HUES64 (cell line): ENCODE data around the gene ABHD12B.

Source experiments
- H3K27ac ChIP-seq: 2 replicates; pipeline ENCODE4 v1.7.0; 2013; ENCODE audit warnings: low read depth, low read length, inconsistent platforms
- H3K27me3 ChIP-seq: 2 replicates; pipeline ENCODE4 v1.6.1; 2013; ENCODE audit warnings: mild to moderate bottlenecking, low read length; ENCODE audit not compliant: insufficient read depth
- H3K36me3 ChIP-seq: 2 replicates; pipeline ENCODE4 v1.6.1; 2013; ENCODE audit warnings: mild to moderate bottlenecking, low read length; ENCODE audit not compliant: insufficient read depth
- H3K4me1 ChIP-seq: 2 replicates; pipeline ENCODE4 v1.6.1; 2013; ENCODE audit warnings: mild to moderate bottlenecking, low read length, moderate library complexity; ENCODE audit not compliant: insufficient read depth
- H3K4me3 ChIP-seq: 2 replicates; pipeline ENCODE4 v1.5.1; 2013; ENCODE audit warnings: mild to moderate bottlenecking, low read length, moderate library complexity
- H3K9ac ChIP-seq: 2 replicates; pipeline ENCODE4 v1.6.1; 2013; ENCODE audit warnings: mild to moderate bottlenecking, low read depth, low read length
- H3K9me3 ChIP-seq: 2 replicates; pipeline ENCODE4 v1.6.1; 2013; ENCODE audit warnings: low read depth, low read length; ENCODE audit not compliant: insufficient read depth
- WGBS: fragments of 150-250, 120-280 bp; methylation state at CpG from one replicate; pipeline ENCODE4 v1.1.7; 2013; ENCODE audit warnings: missing lambda C conversion rate; 5-methylcytosine and 5-hydroxymethylcytosine counted together

Gene ABHD12B

GRCh38 chr14:50845166-50845565, 26.7 kb upstream of the ABHD12B start:
- H3K4me3 ChIP-seq = no peak overlapping the region
- WGBS = 92% methylated on average over 3 of the region's 3 CpGs
- H3K9ac ChIP-seq = no peak overlapping the region
- no peaks in the 10 kb centered on the region for H3K36me3 ChIP-seq
- no peaks in the 10 kb centered on the region for H3K4me1 ChIP-seq
- no peaks in the 10 kb centered on the region for H3K9me3 ChIP-seq
- H3K27me3 ChIP-seq = no peaks in the 10 kb centered on the region
- no peak overlapping the region for H3K27ac ChIP-seq

- no peaks in the 10 kb centered on the region for H3K9me3 ChIP-seq
- H3K4me3 ChIP-seq = no peak overlapping the region
- H3K4me1 ChIP-seq = no peaks in the 10 kb centered on the region
- H3K27me3 ChIP-seq = no peaks in the 10 kb centered on the region
- no peaks in the 10 kb centered on the region for H3K36me3 ChIP-seq
- 93% methylated on average over 8 of the region's 8 CpGs for WGBS
- no peak overlapping the region for H3K27ac ChIP-seq
- H3K9ac ChIP-seq = no peak overlapping the region
These were observed 25.5 kb upstream of the ABHD12B start for GRCh38 chr14:50846226-50846880.

- no peak overlapping the region for H3K27ac ChIP-seq
- H3K4me1 ChIP-seq = no peaks in the 10 kb centered on the region
- H3K4me3 ChIP-seq = no peak overlapping the region
- H3K9ac ChIP-seq = no peak overlapping the region
- no peaks in the 10 kb centered on the region for H3K36me3 ChIP-seq
- H3K27me3 ChIP-seq = no peaks in the 10 kb centered on the region
- no peaks in the 10 kb centered on the region for H3K9me3 ChIP-seq
These were observed 18.0 kb upstream of the ABHD12B start for GRCh38 chr14:50853891-50854290.

- no peaks in the 10 kb centered on the region for H3K9me3 ChIP-seq
- no peak overlapping the region for H3K27ac ChIP-seq
- WGBS = 97% methylated on average over 5 of the region's 5 CpGs
- H3K4me1 ChIP-seq = no peaks in the 10 kb centered on the region
- no peak overlapping the region for H3K9ac ChIP-seq
- no peaks in the 10 kb centered on the region for H3K36me3 ChIP-seq
- no peak overlapping the region for H3K4me3 ChIP-seq
- H3K27me3 ChIP-seq = no peaks in the 10 kb centered on the region
These were observed 17.3 kb upstream of the ABHD12B start for GRCh38 chr14:50854521-50854920.

GRCh38 chr14:50855558-50855957, 16.3 kb upstream of the ABHD12B start:
- no peaks in the 10 kb centered on the region for H3K9me3 ChIP-seq
- 77% methylated on average over 1 of the region's 1 CpG for WGBS
- H3K36me3 ChIP-seq = no peaks in the 10 kb centered on the region
- no peak overlapping the region for H3K4me3 ChIP-seq
- H3K27ac ChIP-seq = no peak overlapping the region
- no peaks in the 10 kb centered on the region for H3K27me3 ChIP-seq
- no peak overlapping the region for H3K9ac ChIP-seq
- peaks cover 7% of the 10 kb centered on the region for H3K4me1 ChIP-seq

GRCh38 chr14:50856660-50857059, 15.2 kb upstream of the ABHD12B start:
- H3K9me3 ChIP-seq = no peaks in the 10 kb centered on the region
- no peaks in the 10 kb centered on the region for H3K27me3 ChIP-seq
- no peak overlapping the region for H3K4me3 ChIP-seq
- no peaks in the 10 kb centered on the region for H3K36me3 ChIP-seq
- no peak overlapping the region for H3K9ac ChIP-seq
- H3K27ac ChIP-seq = no peak overlapping the region
- WGBS = 84% methylated on average over 5 of the region's 5 CpGs
- H3K4me1 ChIP-seq = peaks cover 10% of the 10 kb centered on the region

- no peak overlapping the region for H3K4me3 ChIP-seq
- peaks cover 13% of the 10 kb centered on the region for H3K4me1 ChIP-seq
- no peak overlapping the region for H3K27ac ChIP-seq
- no peaks in the 10 kb centered on the region for H3K27me3 ChIP-seq
- H3K9me3 ChIP-seq = no peaks in the 10 kb centered on the region
- no peak overlapping the region for H3K9ac ChIP-seq
- no peaks in the 10 kb centered on the region for H3K36me3 ChIP-seq
- 89% methylated on average over 1 of the region's 1 CpG for WGBS
These were observed 12.6 kb upstream of the ABHD12B start for GRCh38 chr14:50859296-50859624.

- no peaks in the 10 kb centered on the region for H3K36me3 ChIP-seq
- H3K4me1 ChIP-seq = peaks cover 13% of the 10 kb centered on the region
- peak overlapping the region; percentile 28 for H3K4me3 ChIP-seq
- WGBS = 0% methylated on average over 3 of the region's 6 CpGs
- H3K9ac ChIP-seq = peak overlapping the region; percentile 33
- no peaks in the 10 kb centered on the region for H3K27me3 ChIP-seq
- no peak overlapping the region for H3K27ac ChIP-seq
- H3K9me3 ChIP-seq = no peaks in the 10 kb centered on the region
These were observed 11.3 kb upstream of the ABHD12B start for GRCh38 chr14:50860478-50861086.

GRCh38 chr14:50862036-50862570, 9.8 kb upstream of the ABHD12B start:
- Histone ChIP-seq H3K27ac (no peak overlapping the region), H3K4me1 (peaks cover 13% of the 10 kb centered on the region), H3K36me3 (no peaks in the 10 kb centered on the region), H3K9ac (no peak overlapping the region), H3K9me3 (no peaks in the 10 kb centered on the region), H3K27me3 (no peaks in the 10 kb centered on the region), H3K4me3 (no peak overlapping the region)
- WGBS = 66% methylated on average over 4 of the region's 4 CpGs

- Histone ChIP-seq H3K4me1 (peaks cover 13% of the 10 kb centered on the region), H3K9ac (no peak overlapping the region), H3K27me3 (no peaks in the 10 kb centered on the region), H3K4me3 (no peak overlapping the region), H3K9me3 (no peaks in the 10 kb centered on the region), H3K36me3 (no peaks in the 10 kb centered on the region), H3K27ac (no peak overlapping the region)
These were observed 7.6 kb upstream of the ABHD12B start for GRCh38 chr14:50864237-50864636.

GRCh38 chr14:50864946-50865345, 6.9 kb upstream of the ABHD12B start:
- Histone ChIP-seq H3K27me3 (peaks cover 4% of the 10 kb centered on the region; the same call in 1 of the 2 replicates), H3K27ac (no peak overlapping the region), H3K9ac (no peak overlapping the region), H3K4me3 (no peak overlapping the region), H3K4me1 (peaks cover 11% of the 10 kb centered on the region), H3K36me3 (no peaks in the 10 kb centered on the region), H3K9me3 (no peaks in the 10 kb centered on the region)
- 94% methylated on average over 3 of the region's 5 CpGs for WGBS
